ENCODE results near the gene TMEM176A.

TMEM176A gene

DNA sequence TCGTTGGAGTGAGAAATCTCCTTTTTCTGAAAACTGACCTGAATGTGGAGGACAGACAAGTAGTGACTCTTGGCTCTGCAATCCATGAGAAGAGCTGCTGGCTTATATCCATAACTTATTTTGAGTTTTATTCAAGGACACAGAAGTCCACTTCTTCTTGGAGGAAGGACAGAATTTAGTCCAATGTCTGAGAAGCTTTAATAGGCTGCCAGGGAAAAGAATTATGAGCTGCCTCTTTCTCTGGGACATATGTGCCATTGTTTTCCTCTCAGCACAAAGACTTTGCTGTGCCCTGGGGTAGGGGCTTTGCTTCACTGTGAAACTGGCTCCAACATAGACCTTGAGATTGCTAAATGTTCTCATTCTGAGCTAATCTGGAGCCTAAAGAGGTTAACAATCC lies 31.3 kb downstream of the TMEM176A start:
- Histone ChIP-seq H4K91ac (ENCODE audit: low read depth, low read length, poor library complexity) (no peak overlapping the region), H2BK15ac (ENCODE audit: low read length) (no peak overlapping the region), H3K27ac (replicated peaks; ENCODE audit: low read length) (no peak overlapping the region), H3K4ac (ENCODE audit: low read length) (no peak overlapping the region), H3K27me3 (ENCODE audit: control insufficient read depth in 3 of 3, insufficient read depth in 3 of 3, low read depth in 1 of 3, low read length in 3 of 3) (peaks cover 0 to 4% (median 0%) of the 10 kb centered on the region in 3 experiments), H2AFZ (ENCODE audit: low read length) (no peak overlapping the region), H3K9ac (ENCODE audit: low read depth, low read length, poor library complexity) (no peak overlapping the region), H2BK5ac (ENCODE audit: low read length) (no peak overlapping the region), H2AK5ac (ENCODE audit: low read depth, low read length) (no peak overlapping the region), H3K23ac (ENCODE audit: low read depth, low read length, poor library complexity) (no peak overlapping the region), H3K4me3 (ENCODE audit: low read length in 2 of 2) (no peak overlapping the region), H2BK12ac (ENCODE audit: low read length) (no peak overlapping the region), H4K8ac (ENCODE audit: low read depth, low read length) (no peak overlapping the region), H3K79me1 (ENCODE audit: low read depth, low read length) (no peaks in the 10 kb centered on the region), H3K18ac (ENCODE audit: low read length) (no peak overlapping the region), H3K4me2 (ENCODE audit: insufficient read depth, low read length, poor library complexity, severe bottlenecking) (no peak overlapping the region), H3K36me3 (replicated peaks in 1 of 2; ENCODE audit: control insufficient read depth in 2 of 2, insufficient read depth in 2 of 2, low read length in 2 of 2) (no peaks in the 10 kb centered on the region), H3K4me1 (ENCODE audit: control insufficient read depth in 2 of 2, insufficient read depth in 1 of 2, low read depth in 1 of 2, low read length in 2 of 2) (peaks cover 0 to 5% of the 10 kb centered on the region in 2 donors), H2BK120ac (ENCODE audit: low read depth, low read length) (no peak overlapping the region), H3K9me3 (replicated peaks in 1 of 2; ENCODE audit: control insufficient read depth in 2 of 2, insufficient read depth in 1 of 2, low read depth in 1 of 2, low read length in 2 of 2) (no peaks in the 10 kb centered on the region), H3K14ac (ENCODE audit: low read length) (no peak overlapping the region)
- no peak for DNase-seq (ENCODE audit: low spot score)
- WGBS, 2 donors (ENCODE audit: extremely low coverage in 2 of 2, insufficient read length in 2 of 2, insufficient replicate concordance in 1 of 2), result no CpG with 5 or more reads among the region's 1 CpG

DNA sequence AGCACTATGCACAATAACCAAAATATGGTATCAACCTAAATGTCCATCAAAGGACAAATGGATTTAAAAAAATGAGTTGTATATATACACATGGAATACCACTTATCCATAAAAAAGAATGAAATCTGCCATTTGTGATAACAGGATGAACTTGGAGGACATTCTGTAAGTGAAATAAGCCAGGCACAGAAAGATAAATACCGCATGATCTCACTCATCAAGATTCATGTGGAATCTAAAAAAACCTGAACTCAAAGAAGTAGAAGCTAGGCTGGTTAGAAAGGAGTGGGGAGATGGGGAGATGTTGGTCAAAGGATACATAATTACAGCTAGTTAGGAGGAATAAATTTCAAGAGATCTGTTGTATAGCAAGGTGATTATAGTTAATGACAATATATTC lies 34.5 kb downstream of the TMEM176A start:
- Histone ChIP-seq H3K4me1 (ENCODE audit: control insufficient read depth in 2 of 2, insufficient read depth in 1 of 2, low read depth in 1 of 2, low read length in 2 of 2) (peaks cover 0 to 5% of the 10 kb centered on the region in 2 donors), H3K4ac (ENCODE audit: low read length) (no peak overlapping the region)
- DNase-seq (ENCODE audit: low spot score), result no peak

DNA sequence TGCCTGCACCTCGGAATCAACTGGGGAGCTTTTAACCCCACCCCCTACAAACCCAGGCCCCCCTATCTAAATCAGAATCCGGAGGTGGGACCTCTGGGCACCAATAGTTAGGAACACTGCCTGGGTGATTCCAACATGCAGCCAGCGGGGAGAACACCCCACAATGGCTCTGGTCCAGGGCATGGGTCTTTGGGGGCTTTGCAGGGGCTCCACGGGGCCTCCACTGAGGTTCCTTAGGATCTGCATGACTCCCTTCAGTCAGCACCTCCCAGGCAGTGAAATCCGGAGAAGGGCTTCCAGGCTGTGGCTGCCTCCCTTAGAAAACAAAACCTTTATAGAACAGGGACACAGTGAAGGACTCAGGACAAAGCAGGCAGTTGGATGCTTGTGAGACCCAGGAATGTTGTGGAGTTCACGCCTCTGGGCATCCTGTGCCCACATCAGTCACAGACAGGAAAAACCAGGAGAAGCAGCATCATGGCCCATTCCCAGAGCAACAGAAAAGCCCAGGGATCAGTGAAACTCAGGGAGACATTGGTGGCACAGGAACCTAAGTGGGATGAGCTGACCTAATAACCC lies 35.2 kb downstream of the TMEM176A start:
- H4K8ac ChIP-seq (ENCODE audit: low read depth, low read length), result no peak overlapping the region
- H3K23ac ChIP-seq (ENCODE audit: low read depth, low read length, poor library complexity), result no peak overlapping the region
- no peak overlapping the region for H2AK5ac ChIP-seq (ENCODE audit: low read depth, low read length)
- DNase-seq (ENCODE audit: low spot score), result no peak
- no peak overlapping the region for H3K9ac ChIP-seq (ENCODE audit: low read depth, low read length, poor library complexity)
- no CpG with 5 or more reads among the region's 6 CpGs for WGBS, 2 donors (ENCODE audit: extremely low coverage in 2 of 2, insufficient read length in 2 of 2, insufficient replicate concordance in 1 of 2)
- H3K9me3 ChIP-seq (replicated peaks in 1 of 2; ENCODE audit: control insufficient read depth in 2 of 2, insufficient read depth in 1 of 2, low read depth in 1 of 2, low read length in 2 of 2), result no peaks in the 10 kb centered on the region
- H3K4me1 ChIP-seq (ENCODE audit: control insufficient read depth in 2 of 2, insufficient read depth in 1 of 2, low read depth in 1 of 2, low read length in 2 of 2), result peaks cover 0 to 3% of the 10 kb centered on the region in 2 donors
- no peak overlapping the region for H2BK120ac ChIP-seq (ENCODE audit: low read depth, low read length)
- H3K4me2 ChIP-seq (ENCODE audit: insufficient read depth, low read length, poor library complexity, severe bottlenecking), result no peak overlapping the region
- no peak overlapping the region for H2BK12ac ChIP-seq (ENCODE audit: low read length)
- H2BK15ac ChIP-seq (ENCODE audit: low read length), result no peak overlapping the region
- H3K27me3 ChIP-seq (ENCODE audit: control insufficient read depth in 3 of 3, insufficient read depth in 3 of 3, low read depth in 1 of 3, low read length in 3 of 3), result peaks cover 0 to 4% (median 0%) of the 10 kb centered on the region in 3 experiments
- H3K14ac ChIP-seq (ENCODE audit: low read length), result no peak overlapping the region
- H3K79me1 ChIP-seq (ENCODE audit: low read depth, low read length), result no peaks in the 10 kb centered on the region
- H2AFZ ChIP-seq (ENCODE audit: low read length), result no peak overlapping the region
- H3K4ac ChIP-seq (ENCODE audit: low read length), result no peak overlapping the region
- H3K18ac ChIP-seq (ENCODE audit: low read length), result no peak overlapping the region
- no peak overlapping the region for H4K91ac ChIP-seq (ENCODE audit: low read depth, low read length, poor library complexity)
- no peaks in the 10 kb centered on the region for H3K36me3 ChIP-seq (replicated peaks in 1 of 2; ENCODE audit: control insufficient read depth in 2 of 2, insufficient read depth in 2 of 2, low read length in 2 of 2)
- no peak overlapping the region for H3K27ac ChIP-seq (replicated peaks; ENCODE audit: low read length)
- no peak overlapping the region for H3K4me3 ChIP-seq (ENCODE audit: low read length in 2 of 2)
- no peak overlapping the region for H2BK5ac ChIP-seq (ENCODE audit: low read length)

More for the DNA sequence above, 34.5 kb downstream of the TMEM176A start:
- no peak overlapping the region for H2AFZ ChIP-seq (ENCODE audit: low read length)
- H2BK120ac ChIP-seq (ENCODE audit: low read depth, low read length), result no peak overlapping the region
- H3K18ac ChIP-seq (ENCODE audit: low read length), result no peak overlapping the region
- H3K27me3 ChIP-seq (ENCODE audit: control insufficient read depth in 3 of 3, insufficient read depth in 3 of 3, low read depth in 1 of 3, low read length in 3 of 3), result peaks cover 0 to 4% (median 0%) of the 10 kb centered on the region in 3 experiments
- H3K79me1 ChIP-seq (ENCODE audit: low read depth, low read length), result no peaks in the 10 kb centered on the region
- no peak overlapping the region for H2BK15ac ChIP-seq (ENCODE audit: low read length)
- H3K4me3 ChIP-seq (ENCODE audit: low read length in 2 of 2), result no peak overlapping the region
- no peak overlapping the region for H3K9ac ChIP-seq (ENCODE audit: low read depth, low read length, poor library complexity)
- no peaks in the 10 kb centered on the region for H3K36me3 ChIP-seq (replicated peaks in 1 of 2; ENCODE audit: control insufficient read depth in 2 of 2, insufficient read depth in 2 of 2, low read length in 2 of 2)
- H3K4me2 ChIP-seq (ENCODE audit: insufficient read depth, low read length, poor library complexity, severe bottlenecking), result no peak overlapping the region
- H4K91ac ChIP-seq (ENCODE audit: low read depth, low read length, poor library complexity), result no peak overlapping the region
- H3K9me3 ChIP-seq (replicated peaks in 1 of 2; ENCODE audit: control insufficient read depth in 2 of 2, insufficient read depth in 1 of 2, low read depth in 1 of 2, low read length in 2 of 2), result no peaks in the 10 kb centered on the region
- no peak overlapping the region for H4K8ac ChIP-seq (ENCODE audit: low read depth, low read length)
- no peak overlapping the region for H3K14ac ChIP-seq (ENCODE audit: low read length)
- no peak overlapping the region for H3K27ac ChIP-seq (replicated peaks; ENCODE audit: low read length)
- no CpG with 5 or more reads among the region's 1 CpG for WGBS, 2 donors (ENCODE audit: extremely low coverage in 2 of 2, insufficient read length in 2 of 2, insufficient replicate concordance in 1 of 2)
- no peak overlapping the region for H2BK5ac ChIP-seq (ENCODE audit: low read length)
- H2BK12ac ChIP-seq (ENCODE audit: low read length), result no peak overlapping the region
- no peak overlapping the region for H3K23ac ChIP-seq (ENCODE audit: low read depth, low read length, poor library complexity)
- H2AK5ac ChIP-seq (ENCODE audit: low read depth, low read length), result no peak overlapping the region

DNA sequence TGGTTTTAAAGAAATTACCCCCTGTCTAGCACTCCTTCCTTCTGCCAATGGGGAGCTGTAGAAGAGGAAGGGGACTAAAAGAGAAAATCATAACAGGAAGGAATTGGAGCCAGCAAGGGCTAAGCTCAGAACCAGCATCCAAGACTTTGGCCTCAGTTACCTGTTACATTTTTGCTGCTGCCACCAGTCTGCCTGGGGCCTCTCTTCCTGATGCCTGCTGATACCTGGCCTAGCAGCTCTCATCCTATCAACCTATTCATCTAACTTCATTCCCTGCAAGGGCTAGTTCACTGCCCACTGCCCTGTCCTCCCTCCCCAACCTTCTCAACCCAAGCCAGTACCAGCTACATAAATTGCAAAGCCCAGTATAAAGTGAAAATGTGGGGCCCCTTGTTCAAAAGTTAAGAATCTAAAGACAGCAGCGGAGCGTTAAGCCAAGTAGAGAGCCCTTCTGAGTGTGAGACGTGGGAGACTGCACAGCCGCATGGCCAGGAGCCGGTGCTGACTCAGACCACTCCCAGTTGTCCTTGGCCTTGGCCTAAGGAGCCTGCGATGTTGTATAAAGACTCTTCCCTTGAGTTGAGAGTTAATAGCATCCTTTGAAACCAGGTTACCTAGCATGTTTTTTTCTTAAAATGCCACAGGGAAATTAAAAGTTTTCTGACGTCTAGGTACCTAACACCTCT lies 38.5 kb downstream of the TMEM176A start:
- no peaks in the 10 kb centered on the region for H3K36me3 ChIP-seq (replicated peaks in 1 of 2; ENCODE audit: control insufficient read depth in 2 of 2, insufficient read depth in 2 of 2, low read length in 2 of 2)
- H4K8ac ChIP-seq (ENCODE audit: low read depth, low read length), result no peak overlapping the region
- no peak overlapping the region for H3K4ac ChIP-seq (ENCODE audit: low read length)
- no peak for DNase-seq (ENCODE audit: low spot score)
- H3K14ac ChIP-seq (ENCODE audit: low read length), result no peak overlapping the region
- no peak overlapping the region for H4K91ac ChIP-seq (ENCODE audit: low read depth, low read length, poor library complexity)
- no peaks in the 10 kb centered on the region for H3K79me1 ChIP-seq (ENCODE audit: low read depth, low read length)
- WGBS, 2 donors (ENCODE audit: extremely low coverage in 2 of 2, insufficient read length in 2 of 2, insufficient replicate concordance in 1 of 2), result no CpG with 5 or more reads among the region's 7 CpGs
- H3K4me2 ChIP-seq (ENCODE audit: insufficient read depth, low read length, poor library complexity, severe bottlenecking), result no peak overlapping the region
- no peak overlapping the region for H3K27ac ChIP-seq (replicated peaks; ENCODE audit: low read length)
- H2BK15ac ChIP-seq (ENCODE audit: low read length), result no peak overlapping the region
- H2AK5ac ChIP-seq (ENCODE audit: low read depth, low read length), result no peak overlapping the region
- no peak overlapping the region for H3K23ac ChIP-seq (ENCODE audit: low read depth, low read length, poor library complexity)
- no peak overlapping the region for H3K18ac ChIP-seq (ENCODE audit: low read length)
- H3K9ac ChIP-seq (ENCODE audit: low read depth, low read length, poor library complexity), result no peak overlapping the region
- no peaks in the 10 kb centered on the region for H3K9me3 ChIP-seq (replicated peaks in 1 of 2; ENCODE audit: control insufficient read depth in 2 of 2, insufficient read depth in 1 of 2, low read depth in 1 of 2, low read length in 2 of 2)
- H2BK5ac ChIP-seq (ENCODE audit: low read length), result no peak overlapping the region
- H3K4me1 ChIP-seq (ENCODE audit: control insufficient read depth in 2 of 2, insufficient read depth in 1 of 2, low read depth in 1 of 2, low read length in 2 of 2), result no peaks in the 10 kb centered on the region
- H2AFZ ChIP-seq (ENCODE audit: low read length), result no peak overlapping the region
- H2BK12ac ChIP-seq (ENCODE audit: low read length), result no peak overlapping the region
- H2BK120ac ChIP-seq (ENCODE audit: low read depth, low read length), result no peak overlapping the region
- H3K27me3 ChIP-seq (ENCODE audit: control insufficient read depth in 3 of 3, insufficient read depth in 3 of 3, low read depth in 1 of 3, low read length in 3 of 3), result peaks cover 0 to 8% (median 0%) of the 10 kb centered on the region in 3 experiments
- no peak overlapping the region for H3K4me3 ChIP-seq (ENCODE audit: low read length in 2 of 2)

Data from neuronal stem cell (in vitro differentiated cells).